Jurkat, Clone E6-1 (cell line): ENCODE data around the gene RTF2.
"Not testable (repeated sequence)": the region's sequence is repeated elsewhere in the genome, so short reads cannot be mapped to it uniquely, and the experiment has no call there.

ENCODE experiments used
- DNase-seq: peaks from one replicate; pipeline ENCODE4 v3.0.0-alpha.2; 2011; ENCODE audit warnings: low read depth, low spot score
- H3K4me3 ChIP-seq: 2 replicates; pipeline ENCODE4 v1.5.1; 2011; ENCODE audit warnings: mild to moderate bottlenecking, low read length, control low read depth, moderate library complexity

RTF2 gene

DNA sequence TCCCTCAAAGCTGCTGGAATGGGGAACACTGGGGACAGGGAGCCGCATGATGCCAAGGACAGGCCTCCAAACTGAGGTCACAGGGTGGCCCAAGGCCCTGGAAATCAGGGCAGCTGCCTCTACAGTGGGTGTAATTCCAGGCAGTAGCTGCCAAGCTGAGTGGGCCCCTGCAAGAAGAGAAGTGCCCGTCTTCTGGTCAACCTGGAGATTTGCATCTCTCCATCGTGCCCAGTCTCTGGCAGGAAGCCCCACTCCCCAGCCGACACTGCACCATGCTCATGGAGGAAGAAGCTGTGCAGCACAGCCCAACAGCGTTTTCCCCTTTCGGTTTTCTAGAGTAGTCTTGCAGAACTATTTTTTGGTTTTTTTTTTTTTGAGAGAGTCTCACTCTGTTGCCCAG is 53.9 kb downstream of the RTF2 start:
- no peak for DNase-seq
- no peak overlapping the region for H3K4me3 ChIP-seq

GRCh38 chr20:56524444-56524843 is 56.0 kb downstream of the RTF2 start, which contains the start of gene FAM209A:
FAM209A (plus strand) TSS chr20:56524744; CDS start chr20:56524809, 65 bp downstream.
- not testable (repeated sequence) for H3K4me3 ChIP-seq, DNase-seq

DNA sequence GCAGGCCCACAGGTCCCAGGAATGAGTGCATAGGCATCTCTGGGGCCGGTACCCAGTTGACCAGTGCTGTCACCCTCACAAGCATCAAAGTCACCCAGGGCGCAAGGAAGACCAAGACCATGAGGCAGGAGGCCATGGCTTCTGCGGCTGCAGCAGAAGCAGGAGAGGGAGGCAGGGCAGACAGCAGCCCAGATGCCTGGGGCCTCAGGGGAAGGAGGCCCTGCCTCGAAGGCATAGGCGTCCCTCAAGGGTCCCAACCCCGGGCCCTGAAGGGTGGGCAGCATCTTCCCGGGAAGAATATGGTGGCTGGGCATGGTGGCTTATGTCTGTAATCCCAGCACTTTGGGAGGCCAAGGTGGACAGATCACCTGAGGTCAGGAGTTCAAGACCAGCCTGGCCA is 59.1 kb downstream of the RTF2 start:
- DNase-seq, result no peak
- no peak overlapping the region for H3K4me3 ChIP-seq

- not testable (repeated sequence) for H3K4me3 ChIP-seq, DNase-seq
Observed at GRCh38 chr20:56532946-56533345, 64.5 kb downstream of the RTF2 start, which contains the start of gene FAM209B. FAM209B (plus strand) TSS chr20:56533246; CDS start chr20:56533342, 96 bp downstream.

DNA sequence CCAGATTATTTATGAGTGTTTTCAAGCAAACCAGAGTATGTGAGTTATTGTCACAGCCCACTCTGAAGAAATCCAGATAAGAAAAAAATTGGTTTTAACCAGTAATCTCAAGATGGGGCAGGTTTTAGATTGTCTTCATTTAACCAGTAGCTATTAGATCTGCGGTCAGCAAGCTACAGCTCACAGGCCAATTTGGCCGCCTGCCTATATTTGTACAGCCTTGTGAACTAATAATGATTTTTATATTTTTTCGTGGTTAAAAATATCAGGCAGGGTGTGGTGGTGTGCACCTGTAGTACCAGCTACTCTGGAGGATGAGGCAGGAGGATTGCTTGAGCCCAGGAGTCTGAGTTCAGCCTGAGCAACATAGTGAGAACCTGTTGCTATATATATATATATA is 69.6 kb downstream of the RTF2 start:
- DNase-seq, result no peak
- H3K4me3 ChIP-seq, result no peak overlapping the region

DNA sequence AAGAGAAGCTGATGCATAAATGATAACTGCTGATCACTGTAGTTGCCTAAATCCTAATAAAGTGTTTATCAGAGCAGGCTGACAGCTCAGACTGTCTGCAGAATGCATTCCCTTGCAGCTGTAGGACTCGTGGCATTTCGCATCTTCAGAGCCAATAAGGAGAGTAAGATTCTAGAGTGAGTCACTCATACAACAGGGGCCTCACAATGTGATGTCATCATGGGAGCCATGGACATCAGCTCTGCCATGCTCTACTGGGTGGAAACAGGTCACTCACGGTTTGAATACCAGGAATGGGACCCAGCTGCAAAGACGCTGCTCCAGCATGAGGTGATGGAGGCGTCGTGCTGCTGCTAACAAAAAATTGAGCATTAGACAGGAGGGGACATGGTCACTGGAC is 72.0 kb downstream of the RTF2 start:
- no peak for DNase-seq
- no peak overlapping the region for H3K4me3 ChIP-seq

GRCh38 chr20:56542489-56543030 is 74.1 kb downstream of the RTF2 start:
- H3K4me3 ChIP-seq, result no peak overlapping the region
- no peak for DNase-seq

GRCh38 chr20:56551571-56551970 is 83.1 kb downstream of the RTF2 start:
- H3K4me3 ChIP-seq, result no peak overlapping the region
- DNase-seq, result no peak

GRCh38 chr20:56552911-56553629 is 84.6 kb downstream of the RTF2 start:
- no peak for DNase-seq
- H3K4me3 ChIP-seq, result no peak overlapping the region

DNA sequence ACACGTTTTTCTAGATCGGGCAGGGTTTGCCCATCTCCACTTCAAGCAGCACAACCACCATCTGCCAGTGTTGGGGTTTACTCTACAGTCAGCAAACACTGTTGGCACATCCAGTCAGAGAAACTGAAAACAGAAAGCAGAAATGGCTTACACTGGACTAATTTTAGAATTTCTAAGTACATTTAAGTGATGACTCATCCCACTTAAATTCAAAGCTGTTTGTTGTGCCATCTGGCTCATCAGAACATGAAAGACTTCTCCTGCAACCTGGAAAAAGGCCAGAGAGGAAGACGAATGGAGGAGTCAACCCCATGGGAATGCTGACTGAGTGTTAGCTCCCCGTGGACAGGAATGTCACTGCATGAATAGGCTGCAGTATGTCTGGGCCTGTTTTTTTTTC is 86.4 kb downstream of the RTF2 start:
- DNase-seq, result no peak
- no peak overlapping the region for H3K4me3 ChIP-seq

DNA sequence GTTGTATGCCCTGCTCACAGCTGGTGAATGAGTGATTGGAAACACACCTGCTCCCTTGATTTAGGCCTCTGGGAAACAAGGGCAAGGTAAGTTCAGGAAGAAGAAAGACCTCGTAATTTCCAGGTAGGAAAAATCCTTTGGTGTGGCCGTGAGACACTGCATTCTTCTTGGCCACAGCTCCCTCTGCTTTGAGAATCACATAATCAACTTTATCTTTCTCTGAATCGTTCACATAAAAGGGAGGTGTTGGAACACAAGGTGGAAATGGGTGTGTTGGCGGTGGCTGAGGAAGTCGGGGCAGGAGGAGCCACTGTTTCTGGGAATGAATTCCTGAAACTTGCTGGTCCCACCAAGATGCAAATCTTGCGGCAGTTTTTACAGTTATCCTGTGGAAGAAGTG is 90.5 kb downstream of the RTF2 start:
- DNase-seq, result no peak
- no peak overlapping the region for H3K4me3 ChIP-seq

DNA sequence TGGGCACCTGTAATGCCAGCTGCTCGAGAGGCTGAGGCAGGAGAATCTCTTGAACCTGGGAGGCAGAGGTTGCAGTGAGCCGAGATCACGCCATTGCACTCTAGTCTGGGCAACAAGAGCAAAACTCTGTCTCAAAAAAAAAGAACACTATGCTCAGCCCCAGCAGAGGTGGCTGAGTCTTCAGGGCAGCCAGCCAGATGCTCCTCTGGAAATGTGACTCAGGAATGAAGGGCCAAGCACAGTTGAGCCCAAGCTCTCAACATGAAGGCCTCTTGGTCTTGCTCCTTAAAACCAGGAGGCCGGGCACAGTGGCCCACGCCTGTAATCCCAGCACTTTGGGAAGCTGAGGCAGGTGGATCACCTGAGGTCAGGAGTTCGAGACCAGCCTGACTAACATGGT is 96.1 kb downstream of the RTF2 start:
- not testable (repeated sequence) for DNase-seq, H3K4me3 ChIP-seq

- no peak overlapping the region for H3K4me3 ChIP-seq
- DNase-seq, result no peak
Observed at GRCh38 chr20:56565511-56565910, 97.1 kb downstream of the RTF2 start.

- H3K4me3 ChIP-seq, result no peak overlapping the region
- DNase-seq, result no peak
Observed at GRCh38 chr20:56566621-56567020, 98.2 kb downstream of the RTF2 start.
